Measurements from ENCODE around the gene C9orf153. TPM values are rescaled to one million over a fixed set of nuclear protein-coding genes. Genes with fewer than 3 reads are reported as not detected.

Gene C9orf153
- total and polyA plus RNA-seq, 2 experiments from 2014 or later, result 0.29 TPM; not detected in 1

- H3K4me1 Mint-ChIP-seq, result peaks cover 15% of the 10 kb centered on the region
- no peaks in the 10 kb centered on the region for H3K27me3 Mint-ChIP-seq (ENCODE audit: insufficient read depth, low read depth, poor library complexity)
- TF ChIP-seq EZH2phosphoT487 (IDR thresholded peaks at IDR 0.05; ENCODE audit: unreplicated experiment) (no peak), JUNB (IDR thresholded peaks at IDR 0.05; ENCODE audit: unreplicated experiment) (no peak), EZH2 (IDR thresholded peaks at IDR 0.05; ENCODE audit: low read depth, unreplicated experiment) (no peak), ZNF114 (CRISPR knock-in tag; IDR thresholded peaks at IDR 0.05) (no peak), NANOG (IDR thresholded peaks at IDR 0.05; ENCODE audit: borderline replicate concordance) (no peak), CTCF (conservative IDR thresholded peaks at IDR 0.05; ENCODE audit: low read depth in 2 of 2) (no peak), ZNF462 (CRISPR knock-in tag; IDR thresholded peaks at IDR 0.05) (no peak), ZNF331 (CRISPR knock-in tag; IDR thresholded peaks at IDR 0.05; ENCODE audit: low read depth) (no peak), CREB1 (CRISPR knock-in tag; IDR thresholded peaks at IDR 0.05; ENCODE audit: low read depth) (no peak), ETS1 (IDR thresholded peaks at IDR 0.05) (no peak), STAT1 (IDR thresholded peaks at IDR 0.05; ENCODE audit: unreplicated experiment) (no peak), REST (IDR thresholded peaks at IDR 0.05; ENCODE audit: unreplicated experiment) (no peak), POLR2AphosphoS5 (IDR thresholded peaks at IDR 0.05; ENCODE audit: low read depth) (no peak)
- DNase-seq (ENCODE audit: low spot score), result peak; percentile 41
- peaks cover 25% of the 10 kb centered on the region for H3K36me3 ChIP-seq (ENCODE audit: insufficient read depth)
- no peaks in the 10 kb centered on the region for H3F3A ChIP-seq (replicated peaks; ENCODE audit: low read depth)
- H3K4me3 ChIP-seq, result no peak overlapping the region
- peaks cover 35% of the 10 kb centered on the region for H3K36me3 Mint-ChIP-seq (ENCODE audit: low read depth)
- no peak overlapping the region for H3K27ac Mint-ChIP-seq
- no peaks in the 10 kb centered on the region; the same call in 2 of the 3 replicates for H3K9me3 Mint-ChIP-seq
- H3K4me2 ChIP-seq, result no peak overlapping the region
- H3K27me3 ChIP-seq (ENCODE audit: insufficient read depth), result no peaks in the 10 kb centered on the region
- peaks cover 20% of the 10 kb centered on the region for H4K20me1 ChIP-seq (replicated peaks; ENCODE audit: insufficient read depth)
- no peak overlapping the region for H3K4me3 Mint-ChIP-seq
- no peak overlapping the region; the same call in 1 of the 2 replicates for H3K27ac ChIP-seq (ENCODE audit: low read depth)
- peak; percentile 49 for ATAC-seq
- H3K79me2 ChIP-seq (replicated peaks; ENCODE audit: insufficient read depth), result peaks cover 72% of the 10 kb centered on the region
- H3K4me1 ChIP-seq (ENCODE audit: insufficient read depth), result no peaks in the 10 kb centered on the region
- no peaks in the 10 kb centered on the region for H3K9me2 ChIP-seq (ENCODE audit: insufficient read depth)
- H2AFZ ChIP-seq, result no peak overlapping the region
These were observed 15.6 kb upstream of the C9orf153 start for GRCh38 chr9:86274821-86275643.

Data from GM23338 (cell line).